ENCODE results near the gene CGN. TPM values are rescaled to one million over a fixed set of nuclear protein-coding genes. Genes with fewer than 3 reads are reported as not detected.

The CGN gene
- total RNA-seq, result 0.99 and 1.7 TPM in 2 replicates
- long read RNA-seq, partial matches to known transcripts, result 1 of 2 reads
- long read RNA-seq, other reads (novel, unspliced or antisense), result 1 of 2 reads

GRCh38 chr1:151510957-151511635 is at the start of gene CGN:
TSS of gene CGN (plus strand) at chr1:151511387. CDS start at chr1:151518520, 7,133 bp downstream.
- DNase-seq (ENCODE audit: extremely low spot score, unreplicated experiment), result peak; percentile 94
- Mint-ChIP-seq H3K27ac (ENCODE audit: unreplicated experiment) (peak within 1 kb of the TSS; percentile 10), H3K36me3 (ENCODE audit: unreplicated experiment) (no peaks in the 10 kb centered on the region)

GRCh38 chr1:151461694-151462093 is 49.5 kb upstream of the CGN start:
- Mint-ChIP-seq H3K4me1 (ENCODE audit: unreplicated experiment) (peaks cover 13% of the 10 kb centered on the region), H3K27ac (ENCODE audit: unreplicated experiment) (no peak overlapping the region), H3K36me3 (ENCODE audit: unreplicated experiment) (no peaks in the 10 kb centered on the region), H3K4me3 (ENCODE audit: unreplicated experiment) (no peak overlapping the region), H3K9me3 (ENCODE audit: unreplicated experiment) (no peaks in the 10 kb centered on the region), H3K27me3 (ENCODE audit: unreplicated experiment) (peaks cover 34% of the 10 kb centered on the region)
- TF ChIP-seq CTCF (IDR thresholded peaks at IDR 0.05), result no peak
- DNase-seq (ENCODE audit: extremely low spot score, unreplicated experiment), result no peak

More at GRCh38 chr1:151510957-151511635, at the start of gene CGN:
- Mint-ChIP-seq H3K9me3 (ENCODE audit: unreplicated experiment) (no peaks in the 10 kb centered on the region), H3K27me3 (ENCODE audit: unreplicated experiment) (peaks cover 8% of the 10 kb centered on the region), H3K4me3 (ENCODE audit: unreplicated experiment) (peak within 1 kb of the TSS; percentile 75), H3K4me1 (ENCODE audit: unreplicated experiment) (peaks cover 22% of the 10 kb centered on the region)
- no peak for TF ChIP-seq CTCF (IDR thresholded peaks at IDR 0.05)

GRCh38 chr1:151465026-151465425 is 46.2 kb upstream of the CGN start:
- Mint-ChIP-seq H3K9me3 (ENCODE audit: unreplicated experiment) (no peaks in the 10 kb centered on the region), H3K27ac (ENCODE audit: unreplicated experiment) (no peak overlapping the region), H3K4me3 (ENCODE audit: unreplicated experiment) (no peak overlapping the region), H3K27me3 (ENCODE audit: unreplicated experiment) (peaks cover 38% of the 10 kb centered on the region), H3K36me3 (ENCODE audit: unreplicated experiment) (no peaks in the 10 kb centered on the region), H3K4me1 (ENCODE audit: unreplicated experiment) (no peaks in the 10 kb centered on the region)
- TF ChIP-seq CTCF (IDR thresholded peaks at IDR 0.05), result no peak
- DNase-seq (ENCODE audit: extremely low spot score, unreplicated experiment), result no peak

GRCh38 chr1:151472856-151473731 is 38.1 kb upstream of the CGN start:
- Mint-ChIP-seq H3K27me3 (ENCODE audit: unreplicated experiment) (peaks cover 2% of the 10 kb centered on the region), H3K4me1 (ENCODE audit: unreplicated experiment) (peaks cover 9% of the 10 kb centered on the region), H3K9me3 (ENCODE audit: unreplicated experiment) (no peaks in the 10 kb centered on the region), H3K27ac (ENCODE audit: unreplicated experiment) (peak overlapping the region; percentile 57), H3K36me3 (ENCODE audit: unreplicated experiment) (no peaks in the 10 kb centered on the region), H3K4me3 (ENCODE audit: unreplicated experiment) (peak overlapping the region; percentile 61)
- TF ChIP-seq CTCF (IDR thresholded peaks at IDR 0.05), result no peak
- DNase-seq (ENCODE audit: extremely low spot score, unreplicated experiment), result no peak

- peaks cover 9% of the 10 kb centered on the region for H3K4me1 Mint-ChIP-seq (ENCODE audit: unreplicated experiment)
- no peak for DNase-seq (ENCODE audit: extremely low spot score, unreplicated experiment)
- no peak overlapping the region for H3K27ac Mint-ChIP-seq (ENCODE audit: unreplicated experiment)
- no peaks in the 10 kb centered on the region for H3K9me3 Mint-ChIP-seq (ENCODE audit: unreplicated experiment)
- no peak overlapping the region for H3K4me3 Mint-ChIP-seq (ENCODE audit: unreplicated experiment)
- TF ChIP-seq CTCF (IDR thresholded peaks at IDR 0.05), result no peak
- no peaks in the 10 kb centered on the region for H3K27me3 Mint-ChIP-seq (ENCODE audit: unreplicated experiment)
- H3K36me3 Mint-ChIP-seq (ENCODE audit: unreplicated experiment), result no peaks in the 10 kb centered on the region
These were observed 36.4 kb upstream of the CGN start for GRCh38 chr1:151474745-151475144.

All from osteocyte (in vitro differentiated cells).